Measurements from ENCODE around the gene MAN1A2. TPM values are rescaled to one million over a fixed set of nuclear protein-coding genes. Genes with fewer than 3 reads are reported as not detected.

MAN1A2 gene
- polyA plus RNA-seq, 1 donor from 2014 or later = 25.0 TPM

GRCh38 chr1:117412472-117412871, 45.2 kb downstream of the MAN1A2 start:
- no peaks in the 10 kb centered on the region for H3F3A ChIP-seq (ENCODE audit: insufficient read depth, low read length, poor library complexity, severe bottlenecking)
- H2AFZ ChIP-seq (ENCODE audit: low read depth, low read length) = no peak overlapping the region
- H4K20me1 ChIP-seq (ENCODE audit: insufficient read depth) = no peaks in the 10 kb centered on the region
- no peak for TF ChIP-seq RAD21 (conservative IDR thresholded peaks at IDR 0.05)
- TF ChIP-seq REST (IDR thresholded peaks at IDR 0.05; ENCODE audit: borderline replicate concordance) = no peak
- no peak for TF ChIP-seq POLR2AphosphoS5 (IDR thresholded peaks at IDR 0.05)
- TF ChIP-seq, protein P1, sequence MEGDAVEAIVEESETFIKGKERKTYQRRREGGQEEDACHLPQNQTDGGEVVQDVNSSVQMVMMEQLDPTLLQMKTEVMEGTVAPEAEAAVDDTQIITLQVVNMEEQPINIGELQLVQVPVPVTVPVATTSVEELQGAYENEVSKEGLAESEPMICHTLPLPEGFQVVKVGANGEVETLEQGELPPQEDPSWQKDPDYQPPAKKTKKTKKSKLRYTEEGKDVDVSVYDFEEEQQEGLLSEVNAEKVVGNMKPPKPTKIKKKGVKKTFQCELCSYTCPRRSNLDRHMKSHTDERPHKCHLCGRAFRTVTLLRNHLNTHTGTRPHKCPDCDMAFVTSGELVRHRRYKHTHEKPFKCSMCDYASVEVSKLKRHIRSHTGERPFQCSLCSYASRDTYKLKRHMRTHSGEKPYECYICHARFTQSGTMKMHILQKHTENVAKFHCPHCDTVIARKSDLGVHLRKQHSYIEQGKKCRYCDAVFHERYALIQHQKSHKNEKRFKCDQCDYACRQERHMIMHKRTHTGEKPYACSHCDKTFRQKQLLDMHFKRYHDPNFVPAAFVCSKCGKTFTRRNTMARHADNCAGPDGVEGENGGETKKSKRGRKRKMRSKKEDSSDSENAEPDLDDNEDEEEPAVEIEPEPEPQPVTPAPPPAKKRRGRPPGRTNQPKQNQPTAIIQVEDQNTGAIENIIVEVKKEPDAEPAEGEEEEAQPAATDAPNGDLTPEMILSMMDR (IDR thresholded peaks at IDR 0.05; ENCODE audit: poor library complexity, severe bottlenecking) = no peak
- no peak for TF ChIP-seq SMC3 (conservative IDR thresholded peaks at IDR 0.05; ENCODE audit: poor library complexity)
- no peak for TF ChIP-seq MXI1 (conservative IDR thresholded peaks at IDR 0.05; ENCODE audit: poor library complexity, severe bottlenecking)
- no peak for TF ChIP-seq TAF1 (IDR thresholded peaks at IDR 0.05; ENCODE audit: low read depth)
- no peak for TF ChIP-seq EZH2 (IDR thresholded peaks at IDR 0.05; ENCODE audit: borderline replicate concordance, insufficient read depth, low read length, poor library complexity, severe bottlenecking)
- no peak overlapping the region for H3K4me2 ChIP-seq (ENCODE audit: low read length)
- no peaks in the 10 kb centered on the region for H3K36me3 ChIP-seq (ENCODE audit: insufficient read depth, low read length)
- no peaks in the 10 kb centered on the region for H3K79me2 ChIP-seq (replicated peaks; ENCODE audit: insufficient read depth, low read length)
- H3K9me2 ChIP-seq (ENCODE audit: insufficient read depth, low read length) = no peaks in the 10 kb centered on the region
- no peaks in the 10 kb centered on the region for H3K9me3 ChIP-seq (ENCODE audit: low read length)
- H3K27ac ChIP-seq (ENCODE audit: low read length) = no peak overlapping the region
- no peak overlapping the region for H3K4me3 ChIP-seq (ENCODE audit: low read length)
- no peaks in the 10 kb centered on the region for H3K27me3 ChIP-seq (ENCODE audit: insufficient read depth, low read depth, low read length)
- no peak overlapping the region for H3K9ac ChIP-seq (ENCODE audit: low read length)

DNA sequence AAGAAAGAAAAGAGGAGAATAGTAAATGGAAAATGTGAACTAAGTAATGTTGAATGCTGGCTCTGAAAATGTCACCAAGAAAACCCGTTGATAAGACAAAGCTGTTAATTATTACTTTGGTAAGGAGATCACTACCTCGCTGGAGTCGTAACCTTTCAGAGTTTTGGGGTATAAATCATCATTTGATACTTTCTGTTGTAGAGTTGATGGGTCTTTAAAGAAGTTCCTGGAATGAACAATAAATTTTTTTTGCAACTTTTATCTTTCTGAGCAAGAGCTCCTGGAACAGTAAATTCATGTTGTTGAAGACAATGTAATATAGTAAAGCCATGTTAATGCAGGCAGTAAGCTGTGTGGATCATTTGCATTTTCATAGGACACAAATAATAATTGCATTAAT, 46.2 kb downstream of the MAN1A2 start:
- no peaks in the 10 kb centered on the region for H3K36me3 ChIP-seq (ENCODE audit: insufficient read depth, low read length)
- no peak overlapping the region for H3K4me2 ChIP-seq (ENCODE audit: low read length)
- H3K9me3 ChIP-seq (ENCODE audit: low read length) = no peaks in the 10 kb centered on the region
- H3K79me2 ChIP-seq (replicated peaks; ENCODE audit: insufficient read depth, low read length) = no peaks in the 10 kb centered on the region
- no peaks in the 10 kb centered on the region for H3K27me3 ChIP-seq (ENCODE audit: insufficient read depth, low read depth, low read length)
- no peaks in the 10 kb centered on the region for H3K9me2 ChIP-seq (ENCODE audit: insufficient read depth, low read length)
- no peaks in the 10 kb centered on the region for H4K20me1 ChIP-seq (ENCODE audit: insufficient read depth)
- H3K27ac ChIP-seq (ENCODE audit: low read length) = no peak overlapping the region
- no peaks in the 10 kb centered on the region for H3F3A ChIP-seq (ENCODE audit: insufficient read depth, low read length, poor library complexity, severe bottlenecking)
- TF ChIP-seq RAD21 (conservative IDR thresholded peaks at IDR 0.05) (no peak), EP300 (conservative IDR thresholded peaks at IDR 0.05; ENCODE audit: poor library complexity, severe bottlenecking) (no peak), REST (IDR thresholded peaks at IDR 0.05; ENCODE audit: borderline replicate concordance) (no peak), EZH2 (IDR thresholded peaks at IDR 0.05; ENCODE audit: borderline replicate concordance, insufficient read depth, low read length, poor library complexity, severe bottlenecking) (no peak), MXI1 (conservative IDR thresholded peaks at IDR 0.05; ENCODE audit: poor library complexity, severe bottlenecking) (no peak), SMC3 (conservative IDR thresholded peaks at IDR 0.05; ENCODE audit: poor library complexity) (no peak), POLR2AphosphoS5 (IDR thresholded peaks at IDR 0.05) (no peak), TAF1 (IDR thresholded peaks at IDR 0.05; ENCODE audit: low read depth) (no peak)
- TF ChIP-seq, protein P1 (IDR thresholded peaks at IDR 0.05; ENCODE audit: poor library complexity, severe bottlenecking) = no peak
- no peak overlapping the region for H2AFZ ChIP-seq (ENCODE audit: low read depth, low read length)
- H3K9ac ChIP-seq (ENCODE audit: low read length) = no peak overlapping the region
- no peak overlapping the region for H3K4me3 ChIP-seq (ENCODE audit: low read length)
